Neuron (in vitro differentiated cells): ENCODE results near the gene GJD2.

Source experiments
- H2AFZ ChIP-seq: one replicate; pipeline ENCODE4 v1.6.1; 2013; ENCODE audit warnings: low read depth, mild to moderate bottlenecking, inconsistent platforms, low read length, moderate library complexity
- H3K27me3 ChIP-seq: one replicate; pipeline ENCODE4 v1.6.1; 2013; ENCODE audit warnings: low read length; ENCODE audit not compliant: insufficient read depth
- H3K36me3 ChIP-seq: one replicate; pipeline ENCODE4 v1.6.1; 2013; ENCODE audit warnings: low read length; ENCODE audit not compliant: insufficient read depth
- H3K4me1 ChIP-seq: one replicate; pipeline ENCODE4 v1.6.1; 2013; ENCODE audit warnings: low read length; ENCODE audit not compliant: insufficient read depth
- H3K4me3 ChIP-seq: 2 replicates; pipeline ENCODE4 v1.5.1; 2013; ENCODE audit warnings: mild to moderate bottlenecking, low read length, moderate library complexity
- H3K9me3 ChIP-seq: one replicate; pipeline ENCODE4 v1.6.1; 2013; ENCODE audit warnings: low read length

The GJD2 gene

GRCh38 chr15:34730701-34731100 lies 24.1 kb downstream of the GJD2 start:
- Histone ChIP-seq H3K4me1 (no peaks in the 10 kb centered on the region), H3K9me3 (no peaks in the 10 kb centered on the region), H3K4me3 (no peak overlapping the region), H3K36me3 (no peaks in the 10 kb centered on the region), H2AFZ (no peak overlapping the region), H3K27me3 (no peaks in the 10 kb centered on the region)

GRCh38 chr15:34729886-34730285 lies 24.9 kb downstream of the GJD2 start:
- Histone ChIP-seq H3K9me3 (no peaks in the 10 kb centered on the region), H3K36me3 (no peaks in the 10 kb centered on the region), H2AFZ (no peak overlapping the region), H3K27me3 (no peaks in the 10 kb centered on the region), H3K4me1 (no peaks in the 10 kb centered on the region), H3K4me3 (no peak overlapping the region)

- Histone ChIP-seq H3K4me3 (no peak overlapping the region), H3K4me1 (no peaks in the 10 kb centered on the region), H3K9me3 (no peaks in the 10 kb centered on the region), H3K36me3 (no peaks in the 10 kb centered on the region), H3K27me3 (no peaks in the 10 kb centered on the region), H2AFZ (no peak overlapping the region)
Observed at GRCh38 chr15:34729056-34729455, 25.7 kb downstream of the GJD2 start.

GRCh38 chr15:34726406-34727100 lies 28.2 kb downstream of the GJD2 start:
- Histone ChIP-seq H2AFZ (no peak overlapping the region), H3K27me3 (peaks cover 4% of the 10 kb centered on the region), H3K4me3 (no peak overlapping the region), H3K4me1 (peaks cover 8% of the 10 kb centered on the region), H3K9me3 (no peaks in the 10 kb centered on the region), H3K36me3 (no peaks in the 10 kb centered on the region)

- no peak overlapping the region for H2AFZ ChIP-seq
- no peaks in the 10 kb centered on the region for H3K36me3 ChIP-seq
- peaks cover 11% of the 10 kb centered on the region for H3K4me1 ChIP-seq
- H3K9me3 ChIP-seq, result no peaks in the 10 kb centered on the region
- no peak overlapping the region for H3K4me3 ChIP-seq
- peaks cover 4% of the 10 kb centered on the region for H3K27me3 ChIP-seq
Observed at GRCh38 chr15:34725556-34725955, 29.2 kb downstream of the GJD2 start.

GRCh38 chr15:34724481-34724880 lies 30.3 kb downstream of the GJD2 start:
- H3K4me1 ChIP-seq, result peaks cover 11% of the 10 kb centered on the region
- H2AFZ ChIP-seq, result no peak overlapping the region
- H3K4me3 ChIP-seq, result no peak overlapping the region
- H3K36me3 ChIP-seq, result no peaks in the 10 kb centered on the region
- H3K27me3 ChIP-seq, result peaks cover 4% of the 10 kb centered on the region
- H3K9me3 ChIP-seq, result no peaks in the 10 kb centered on the region

GRCh38 chr15:34722439-34722836 lies 32.4 kb downstream of the GJD2 start:
- Histone ChIP-seq H3K27me3 (peaks cover 4% of the 10 kb centered on the region), H3K4me3 (peak overlapping the region; percentile 48), H3K4me1 (peaks cover 11% of the 10 kb centered on the region), H3K36me3 (no peaks in the 10 kb centered on the region), H2AFZ (peak overlapping the region; percentile 80), H3K9me3 (no peaks in the 10 kb centered on the region)

- peaks cover 4% of the 10 kb centered on the region for H3K27me3 ChIP-seq
- peak overlapping the region; percentile 48 for H3K4me3 ChIP-seq
- peak overlapping the region; percentile 80 for H2AFZ ChIP-seq
Observed at GRCh38 chr15:34721802-34722438, 32.9 kb downstream of the GJD2 start.

GRCh38 chr15:34721157-34721801 lies 33.5 kb downstream of the GJD2 start:
- Histone ChIP-seq H3K4me3 (peak overlapping the region; percentile 48), H3K9me3 (no peaks in the 10 kb centered on the region), H3K4me1 (peaks cover 11% of the 10 kb centered on the region), H3K36me3 (no peaks in the 10 kb centered on the region), H3K27me3 (peaks cover 5% of the 10 kb centered on the region), H2AFZ (peak overlapping the region; percentile 80)

More at GRCh38 chr15:34721802-34722438, 32.9 kb downstream of the GJD2 start:
- Histone ChIP-seq H3K36me3 (no peaks in the 10 kb centered on the region), H3K9me3 (no peaks in the 10 kb centered on the region), H3K4me1 (peaks cover 11% of the 10 kb centered on the region)

GRCh38 chr15:34719695-34720094 lies 35.1 kb downstream of the GJD2 start:
- H3K9me3 ChIP-seq, result no peaks in the 10 kb centered on the region
- H3K4me3 ChIP-seq, result no peak overlapping the region
- peaks cover 9% of the 10 kb centered on the region for H3K27me3 ChIP-seq
- H2AFZ ChIP-seq, result no peak overlapping the region
- H3K4me1 ChIP-seq, result peaks cover 11% of the 10 kb centered on the region
- H3K36me3 ChIP-seq, result no peaks in the 10 kb centered on the region

GRCh38 chr15:34718681-34719665 lies 35.8 kb downstream of the GJD2 start:
- Histone ChIP-seq H3K36me3 (no peaks in the 10 kb centered on the region), H3K4me1 (peaks cover 11% of the 10 kb centered on the region), H3K27me3 (peaks cover 14% of the 10 kb centered on the region), H3K4me3 (no peak overlapping the region), H2AFZ (no peak overlapping the region), H3K9me3 (no peaks in the 10 kb centered on the region)

GRCh38 chr15:34717729-34718128 lies 37.1 kb downstream of the GJD2 start:
- no peaks in the 10 kb centered on the region for H3K36me3 ChIP-seq
- peaks cover 9% of the 10 kb centered on the region for H3K27me3 ChIP-seq
- no peak overlapping the region for H3K4me3 ChIP-seq

More at GRCh38 chr15:34717729-34718128, 37.1 kb downstream of the GJD2 start:
- H2AFZ ChIP-seq, result no peak overlapping the region
- no peaks in the 10 kb centered on the region for H3K9me3 ChIP-seq
- H3K4me1 ChIP-seq, result peaks cover 11% of the 10 kb centered on the region
